Neutrophil (primary cell): ENCODE results near the gene KRT39.
"Not testable (repeated sequence)": the region's sequence is repeated elsewhere in the genome, so short reads cannot be mapped to it uniquely, and the experiment has no call there.

ENCODE experiments used
- H3K27ac ChIP-seq: fragments of 200-600 bp; sonication (generic); 2 replicates; pipeline ENCODE4 v1.5.1; 2016; ENCODE audit warnings: mild to moderate bottlenecking, moderate library complexity
- H3K27me3 ChIP-seq: fragments of 200-600 bp; sonication (generic); 2 replicates; pipeline ENCODE4 v1.6.0; 2016; ENCODE audit warnings: mild to moderate bottlenecking
- H3K36me3 ChIP-seq: fragments of 200-600 bp; sonication (generic); 2 replicates; pipeline ENCODE4 v1.5.1; 2017
- H3K4me1 ChIP-seq, 2 experiments: fragments of 200-600 bp in 1 of 2; sonication (generic) in 1 of 2; 1 replicate in 1 of 2; 2 replicates in 1 of 2; pipeline versions ENCODE4 v1.5.1 to v1.6.1; 2013 to 2016; ENCODE audit warnings: low read depth in 1 of 2, low read length in 1 of 2, mild to moderate bottlenecking in 1 of 2, moderate library complexity in 1 of 2; ENCODE audit not compliant: control insufficient read depth in 1 of 2, insufficient read depth in 1 of 2
- H3K4me3 ChIP-seq, 2 experiments: fragments of 200-600 bp in 1 of 2; sonication (generic) in 1 of 2; 1 replicate in 1 of 2; 2 replicates in 1 of 2; pipeline ENCODE4 v1.5.1; 2013 to 2016; ENCODE audit warnings: low read depth in 1 of 2, low read length in 1 of 2, mild to moderate bottlenecking in 1 of 2, moderate library complexity in 1 of 2
- H3K9me3 ChIP-seq: fragments of 200-600 bp; sonication (generic); 2 replicates; pipeline ENCODE4 v1.5.1; 2016
- CTCF ChIP-seq: fragments of 200-600 bp; sonication (generic); IDR thresholded peaks from 2 replicates; pipeline ENCODE4 v1.5.1; 2016; ENCODE audit warnings: antibody characterized with exemption

Gene KRT39

GRCh38 chr17:41002814-41003213, 36.1 kb upstream of the KRT39 start:
- TF ChIP-seq CTCF, result no peak
- no peak overlapping the region for H3K4me3 ChIP-seq
- H3K27ac ChIP-seq, result no peak overlapping the region
- no peaks in the 10 kb centered on the region for H3K9me3 ChIP-seq
- peaks cover 36% of the 10 kb centered on the region for H3K27me3 ChIP-seq
- H3K36me3 ChIP-seq, result no peaks in the 10 kb centered on the region
- no peaks in the 10 kb centered on the region for H3K4me1 ChIP-seq

GRCh38 chr17:41001795-41002194, 35.0 kb upstream of the KRT39 start:
- Histone ChIP-seq H3K9me3 (no peaks in the 10 kb centered on the region), H3K4me1 (no peaks in the 10 kb centered on the region), H3K36me3 (no peaks in the 10 kb centered on the region), H3K27me3 (peaks cover 46% of the 10 kb centered on the region), H3K27ac (no peak overlapping the region), H3K4me3 (no peak overlapping the region)
- TF ChIP-seq CTCF, result no peak

- H3K27me3 ChIP-seq, result peaks cover 57% of the 10 kb centered on the region
- H3K27ac ChIP-seq, H3K36me3 ChIP-seq, H3K4me3 ChIP-seq, H3K9me3 ChIP-seq, H3K4me1 ChIP-seq: not testable (repeated sequence)
These were observed 32.8 kb upstream of the KRT39 start, which contains the start of gene KRTAP3-2 for GRCh38 chr17:40999563-40999962. Gene KRTAP3-2, minus strand, starts transcription at chr17:40999906. Its CDS starts 53 bp downstream, at chr17:40999853.

GRCh38 chr17:40997361-40997760, 30.6 kb upstream of the KRT39 start:
- Histone ChIP-seq H3K36me3 (no peaks in the 10 kb centered on the region), H3K9me3 (no peaks in the 10 kb centered on the region), H3K27ac (no peak overlapping the region), H3K27me3 (peaks cover 62% of the 10 kb centered on the region), H3K4me1 (no peaks in the 10 kb centered on the region), H3K4me3 (no peak overlapping the region)
- no peak for TF ChIP-seq CTCF

- H3K27ac ChIP-seq, result no peak overlapping the region
- no peaks in the 10 kb centered on the region for H3K9me3 ChIP-seq
- peaks cover 56% of the 10 kb centered on the region for H3K27me3 ChIP-seq
- no peaks in the 10 kb centered on the region for H3K4me1 ChIP-seq
- H3K4me3 ChIP-seq, result no peak overlapping the region
- no peaks in the 10 kb centered on the region for H3K36me3 ChIP-seq
- TF ChIP-seq CTCF, result no peak
These were observed 30.1 kb upstream of the KRT39 start for GRCh38 chr17:40996829-40997228.

GRCh38 chr17:40995116-40995515, 28.4 kb upstream of the KRT39 start:
- TF ChIP-seq CTCF, result no peak
- no peaks in the 10 kb centered on the region for H3K9me3 ChIP-seq
- no peaks in the 10 kb centered on the region for H3K36me3 ChIP-seq
- peaks cover 53% of the 10 kb centered on the region for H3K27me3 ChIP-seq
- no peaks in the 10 kb centered on the region for H3K4me1 ChIP-seq
- no peak overlapping the region for H3K4me3 ChIP-seq
- no peak overlapping the region for H3K27ac ChIP-seq
